GM21360 (cell line): Measurements from ENCODE around the gene TBRG1.
A peak's percentile ranks its signal among the peaks of the same experiment; 100 is the strongest.
"Not testable (repeated sequence)": the region's sequence is repeated elsewhere in the genome, so short reads cannot be mapped to it uniquely, and the experiment has no call there.

Experiments used
- ATAC-seq: cut with Tn5 transposase; IDR thresholded peaks from one replicate; pipeline ENCODE4 v1.9.1; 2021; ENCODE audit warnings: mild to moderate bottlenecking, moderate library complexity; ENCODE audit not compliant: unreplicated experiment

Gene TBRG1, protein sequence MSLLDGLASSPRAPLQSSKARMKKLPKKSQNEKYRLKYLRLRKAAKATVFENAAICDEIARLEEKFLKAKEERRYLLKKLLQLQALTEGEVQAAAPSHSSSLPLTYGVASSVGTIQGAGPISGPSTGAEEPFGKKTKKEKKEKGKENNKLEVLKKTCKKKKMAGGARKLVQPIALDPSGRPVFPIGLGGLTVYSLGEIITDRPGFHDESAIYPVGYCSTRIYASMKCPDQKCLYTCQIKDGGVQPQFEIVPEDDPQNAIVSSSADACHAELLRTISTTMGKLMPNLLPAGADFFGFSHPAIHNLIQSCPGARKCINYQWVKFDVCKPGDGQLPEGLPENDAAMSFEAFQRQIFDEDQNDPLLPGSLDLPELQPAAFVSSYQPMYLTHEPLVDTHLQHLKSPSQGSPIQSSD

GRCh38 chr11:124622531-124623451, at the start of gene TBRG1:
TSS of gene TBRG1 (plus strand) at chr11:124622864. CDS start at chr11:124623084, 220 bp downstream.
- peak; percentile 97 for ATAC-seq

GRCh38 chr11:124577716-124578427, 44.8 kb upstream of the TBRG1 start:
- no peak for ATAC-seq

DNA sequence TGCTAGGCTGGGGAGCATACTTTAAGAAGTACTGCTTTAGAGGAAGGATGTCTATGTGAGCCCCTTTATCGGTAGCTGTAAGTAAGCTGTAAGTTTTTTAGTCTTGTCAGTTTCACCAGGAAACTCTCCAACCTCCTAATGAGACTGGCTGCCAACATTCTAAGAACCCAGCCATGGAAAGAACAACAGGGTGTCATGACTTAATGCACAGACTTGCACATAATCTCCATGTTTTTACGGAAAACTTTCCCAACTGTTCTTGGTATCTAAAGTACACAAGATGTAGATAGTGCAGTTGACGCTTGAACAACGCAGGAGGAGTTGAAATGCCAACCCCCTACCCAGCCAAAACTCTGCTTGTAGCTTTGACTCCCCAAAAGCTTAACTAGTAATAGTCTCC, 43.9 kb upstream of the TBRG1 start:
- no peak for ATAC-seq

DNA sequence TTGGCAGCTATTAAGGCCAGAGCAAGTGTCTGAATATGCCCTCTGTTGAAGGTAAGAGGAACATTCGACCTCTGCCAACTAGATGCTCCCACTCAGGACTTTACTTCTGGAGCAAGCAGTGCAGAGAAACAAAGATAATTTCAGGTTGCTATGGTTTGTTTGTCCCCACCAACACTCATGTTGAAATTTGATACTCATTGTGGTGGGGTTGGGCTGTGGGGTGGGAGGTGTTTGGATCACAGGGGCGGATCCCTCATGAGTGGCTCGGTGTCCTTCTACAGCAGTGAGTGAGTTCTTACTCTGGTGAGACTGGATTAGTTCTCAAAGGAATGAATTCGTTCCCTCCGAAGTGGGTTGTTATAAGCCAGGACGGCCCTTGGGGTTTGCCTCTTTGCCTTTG, 40.8 kb upstream of the TBRG1 start:
- ATAC-seq = no peak

- no peak for ATAC-seq
Measured at GRCh38 chr11:124582565-124582964, 40.1 kb upstream of the TBRG1 start.

DNA sequence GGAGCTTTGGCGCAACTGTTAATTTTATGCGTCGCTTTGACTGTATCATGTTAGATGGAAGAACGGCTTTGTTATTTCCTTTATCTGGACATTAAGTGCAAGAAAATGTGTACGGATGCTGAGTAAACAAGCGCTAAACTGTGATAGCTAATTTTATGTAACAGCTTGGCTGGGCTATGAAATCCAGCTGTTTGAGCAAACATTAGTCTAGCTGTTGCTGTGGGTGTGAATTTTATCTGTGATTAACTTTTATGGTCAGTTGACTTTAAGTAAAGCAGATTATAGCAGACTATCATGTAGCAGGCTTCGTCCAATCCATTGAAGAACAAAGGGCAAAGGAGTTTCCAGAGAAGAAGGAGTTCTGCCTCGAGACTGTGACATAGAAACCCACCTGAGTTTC, 38.9 kb upstream of the TBRG1 start:
- no peak for ATAC-seq

DNA sequence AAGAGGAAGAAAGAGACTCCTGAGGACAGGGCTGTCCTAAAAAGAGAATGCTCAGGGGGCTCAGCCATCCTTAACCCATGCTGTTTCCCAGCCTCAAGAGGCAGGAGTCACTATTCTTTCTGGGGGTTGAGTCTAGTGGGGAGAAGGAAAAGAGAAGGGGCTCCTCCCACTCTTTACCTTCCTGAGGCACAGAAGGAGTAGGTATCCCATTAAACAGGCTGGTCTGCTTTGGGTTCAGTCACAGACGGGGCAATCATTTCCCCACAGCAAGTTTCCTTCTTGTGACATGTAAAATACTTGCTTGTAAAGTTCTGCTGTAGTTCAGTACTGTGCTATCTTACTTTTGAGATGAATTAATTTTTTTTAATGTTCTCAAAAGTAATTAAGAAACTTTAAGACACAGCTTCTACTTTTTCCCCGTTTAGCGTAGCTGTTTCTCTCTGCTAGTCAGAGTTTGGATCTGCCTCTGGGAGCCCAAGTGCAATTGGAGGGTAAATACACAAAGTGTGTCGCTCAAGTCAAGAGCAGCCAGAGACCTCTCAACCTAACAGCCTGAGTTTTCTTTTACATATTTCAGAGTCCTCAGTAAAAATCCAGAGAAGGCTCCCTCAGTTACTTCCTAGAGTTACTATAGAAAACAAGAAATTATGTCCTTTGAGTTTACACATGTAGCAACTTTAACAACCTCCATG, 37.8 kb upstream of the TBRG1 start:
- ATAC-seq = no peak

DNA sequence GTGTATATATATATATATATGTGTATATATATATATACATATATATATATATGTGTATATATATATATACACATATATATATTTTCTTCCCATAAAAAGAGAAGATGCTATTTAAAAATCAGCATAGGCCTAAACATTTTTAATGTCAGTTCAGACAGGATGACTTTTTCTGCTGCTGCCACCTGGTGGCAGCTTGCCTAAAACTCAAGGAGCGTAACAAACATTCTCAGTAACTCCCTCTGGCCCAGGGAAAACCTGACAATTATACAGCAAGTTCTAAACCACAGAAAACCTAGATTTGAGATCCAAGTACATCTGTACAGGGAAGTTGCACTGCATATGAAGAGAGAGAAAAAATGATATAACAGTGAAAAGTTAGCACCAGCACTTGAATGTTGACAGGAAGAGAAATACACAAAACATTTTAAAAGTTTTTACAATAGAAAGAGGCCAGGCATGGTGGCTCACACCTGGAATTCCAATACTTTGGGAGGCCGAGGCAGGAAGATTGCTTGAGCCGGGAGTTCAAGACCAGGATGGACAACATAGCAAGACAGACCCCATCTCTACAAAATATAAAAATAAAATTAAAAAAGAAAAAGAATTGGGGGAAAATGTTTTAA, 36.3 kb upstream of the TBRG1 start:
- ATAC-seq = no peak

DNA sequence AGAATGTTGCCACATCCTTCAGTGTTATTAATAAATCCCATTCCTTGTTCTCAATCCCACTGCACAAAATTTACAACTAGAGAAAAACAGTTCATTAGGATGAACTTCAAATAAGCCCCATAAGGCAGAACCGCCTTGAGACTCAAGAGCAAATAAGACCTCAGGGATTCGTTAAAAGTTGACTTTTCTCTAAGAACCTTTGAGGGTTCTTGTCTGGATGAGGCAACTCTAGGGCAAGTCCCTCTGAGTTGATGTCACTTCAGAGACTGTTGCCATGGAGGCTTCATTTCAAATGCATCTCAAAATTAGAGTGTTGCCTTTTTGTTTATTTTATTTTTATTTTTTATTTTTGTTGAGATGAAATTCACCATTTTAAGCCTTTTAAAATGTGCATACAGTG, 31.2 kb upstream of the TBRG1 start:
- no peak for ATAC-seq

DNA sequence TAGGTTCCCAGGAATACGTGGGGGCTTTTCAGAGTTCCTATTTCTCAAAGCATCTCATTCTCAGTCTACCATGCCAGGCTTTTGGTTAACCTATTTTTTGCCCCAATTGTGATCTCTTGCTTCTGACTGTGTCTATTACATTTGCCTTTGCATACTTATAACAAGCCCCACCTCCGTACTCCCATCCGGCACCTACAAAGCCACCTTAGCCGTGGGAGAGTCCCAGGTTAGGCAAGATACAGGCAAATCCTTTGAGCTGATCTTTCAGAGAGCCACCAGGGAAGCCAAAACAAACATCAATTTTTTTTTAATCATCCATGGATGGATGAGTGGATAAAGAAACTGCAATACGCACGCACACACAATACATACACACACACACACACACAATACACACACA, 30.0 kb upstream of the TBRG1 start:
- no peak for ATAC-seq

DNA sequence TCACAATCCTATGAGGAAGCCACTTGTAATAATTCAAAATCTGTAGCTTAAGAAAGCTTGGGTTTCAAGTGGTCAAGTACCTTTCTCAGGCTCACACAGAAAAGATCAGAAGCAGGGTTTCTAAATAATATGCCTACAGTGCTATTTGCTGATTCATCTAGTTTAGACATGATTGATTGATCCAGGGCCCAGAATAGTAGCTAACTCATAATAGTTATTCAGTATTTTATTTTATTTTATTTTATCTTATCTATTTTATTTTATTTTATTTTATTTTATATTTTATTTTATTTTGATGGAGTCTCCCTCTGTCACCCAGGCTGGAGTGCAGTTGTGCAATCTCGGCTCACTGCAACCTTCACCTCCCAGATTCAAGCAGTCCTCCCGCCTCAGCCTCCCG, 27.4 kb upstream of the TBRG1 start:
- ATAC-seq = no peak

DNA sequence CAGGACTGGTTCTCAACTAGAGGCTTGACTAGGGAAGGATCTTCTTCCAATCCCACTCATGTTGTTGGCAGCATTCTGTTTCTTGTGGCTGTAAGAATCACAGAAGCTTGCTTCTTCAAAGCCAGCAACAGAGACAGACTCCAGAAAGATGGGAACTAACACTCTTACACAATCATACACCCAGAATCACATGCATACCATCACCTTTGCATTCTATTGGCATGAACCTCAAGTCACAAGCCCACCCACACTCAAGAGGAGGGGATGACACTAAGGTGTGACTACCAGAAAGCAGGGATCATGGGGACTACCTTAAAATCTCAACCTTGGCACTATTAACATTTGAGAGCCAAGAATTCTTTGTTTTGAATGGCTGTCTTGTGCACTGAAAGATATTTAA, 25.0 kb upstream of the TBRG1 start:
- no peak for ATAC-seq

GRCh38 chr11:124600621-124601320, 21.9 kb upstream of the TBRG1 start:
- no peak for ATAC-seq

GRCh38 chr11:124602193-124602592, 20.5 kb upstream of the TBRG1 start:
- no peak for ATAC-seq

- ATAC-seq = not testable (repeated sequence)
Measured at GRCh38 chr11:124602723-124603122, 19.9 kb upstream of the TBRG1 start.

DNA sequence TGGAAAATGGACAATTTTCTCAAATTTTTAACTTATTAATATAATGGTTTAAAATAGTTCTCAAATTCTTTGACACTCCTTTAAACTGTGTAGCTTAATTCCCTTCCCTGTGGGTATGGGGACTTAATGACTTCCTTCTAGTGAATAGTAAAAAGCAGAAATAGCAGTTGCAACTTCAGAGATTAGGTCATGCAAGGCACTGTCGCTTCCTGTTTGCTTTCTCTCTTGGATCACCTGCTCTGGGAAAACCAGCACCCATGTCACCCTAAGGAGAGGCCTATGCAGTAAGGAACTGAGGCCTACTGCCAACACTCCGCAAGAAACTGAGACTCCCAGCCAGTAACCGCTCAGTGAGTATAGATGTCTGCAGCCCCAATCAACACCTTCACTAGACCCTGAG, 16.9 kb upstream of the TBRG1 start:
- no peak for ATAC-seq

GRCh38 chr11:124608147-124608546, 14.5 kb upstream of the TBRG1 start:
- ATAC-seq = no peak

GRCh38 chr11:124610295-124610694, 12.4 kb upstream of the TBRG1 start:
- ATAC-seq = no peak

DNA sequence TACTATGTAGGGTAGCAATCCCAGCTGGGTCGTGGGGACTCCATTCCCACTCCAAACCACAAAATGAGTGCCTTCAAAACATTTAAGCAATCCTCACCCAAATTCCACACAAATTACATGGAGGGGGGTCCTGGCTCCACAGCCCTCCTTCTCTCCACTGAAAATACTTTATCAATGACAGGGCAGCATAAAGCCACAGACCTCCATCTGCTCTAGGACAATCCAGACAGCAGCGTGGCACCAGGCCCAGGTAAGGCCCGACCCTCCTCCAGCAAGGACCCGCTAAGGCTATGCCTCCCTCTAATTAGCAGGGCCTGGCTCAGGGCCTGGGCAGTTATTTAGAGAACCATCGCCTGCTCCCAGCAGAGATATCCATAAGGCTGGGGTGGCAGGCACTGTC, 11.6 kb upstream of the TBRG1 start, which contains the start of gene PANX3:
Gene PANX3 (plus strand): TSS at position 365 of the 400 bp plus-strand sequence. CDS start 129 bp downstream, outside the sequence.
- no peak for ATAC-seq
